Spleen (tissue), 10 donors: Measurements from ENCODE around the gene KDM4E. TPM values are rescaled to one million over a fixed set of nuclear protein-coding genes. Genes with fewer than 3 reads are reported as not detected.

ENCODE experiments used
- polyA plus RNA-seq, 3 donors: library from polyadenylated mRNA; stranded (reverse); fragments of 200-250 nt; gene quantifications; one replicate each; pipeline ENCODE4 v1.2.1, GENCODE V29; 2013
- total RNA-seq, 7 donors: library from RNA; depleted of rRNA in 3 of 7; stranded (reverse); fragments of >200 nt in 3 of 7; fragmentation: NEBNext Ultra II Directional in 4 of 7; extraction: Animal tissue kit (Norgen Biotek cat#: 25700) in 4 of 7; gene quantifications; one replicate each; pipeline versions ENCODE4 v1.1.0 to v1.2.1, GENCODE V29; 2016 to 2021
- donor health status: healthy with polysubstance abuse.
- donor health status: DM: no; HTN: no; CAD: no; lungs with moderate emphysema.
- donor health status: DM: no; HTN: no; CAD: no.
- donor health status: Bipolar disorder and iron deficiency.
- donor health status: healthy.
- donor health status: DM: no; HTN: no; CAD: no.
- donor health status: DM: yes; HTN: yes; CAD: no.

KDM4E gene
- total and polyA plus RNA-seq, 10 donors = not detected

Other genes starting within 250 kb of the KDM4E start
- 10 to 100 TPM; 40.6 to 64.5 (median 57.4) TPM for gene CWC15, start 51.7 kb upstream of the KDM4E start, total RNA-seq
- gene CWC15, start 51.7 kb upstream of the KDM4E start, polyA plus RNA-seq = 10 to 100 TPM; 66.8 to 95.0 (median 83.3) TPM
- 1 to 10 TPM in 6 of 7 donors, under 1 TPM in 1; 0.67 to 2.8 (median 1.1) TPM for gene KDM4D, start 51.5 kb upstream of the KDM4E start, total RNA-seq
- under 1 TPM; 0.39 to 0.64 (median 0.59) TPM for gene KDM4D, start 51.5 kb upstream of the KDM4E start, polyA plus RNA-seq
- not detected for gene KDM4F, start 24.2 kb downstream of the KDM4E start, total RNA-seq
- not detected for gene KDM4F, start 24.2 kb downstream of the KDM4E start, polyA plus RNA-seq
- gene SRSF8, start 41.7 kb downstream of the KDM4E start, total RNA-seq = 10 to 100 TPM; 38.1 to 63.9 (median 55.7) TPM
- 10 to 100 TPM; 59.6 to 63.3 (median 62.6) TPM for gene SRSF8, start 41.7 kb downstream of the KDM4E start, polyA plus RNA-seq
- gene ENDOD1, start 64.6 kb downstream of the KDM4E start, total RNA-seq = 10 to 100 TPM; 34.3 to 80.5 (median 70.5) TPM
- 10 to 100 TPM in 1 of 3 donors, 1 to 10 TPM in 2; 6.3 to 12.5 (median 9.8) TPM for gene ENDOD1, start 64.6 kb downstream of the KDM4E start, polyA plus RNA-seq
- gene SESN3, start 205.9 kb downstream of the KDM4E start, total RNA-seq = 10 to 100 TPM; 51.0 to 79.9 (median 67.2) TPM
- 10 to 100 TPM; 10.9 to 12.9 (median 11.5) TPM for gene SESN3, start 205.9 kb downstream of the KDM4E start, polyA plus RNA-seq